Measurements from ENCODE around the gene MCC.

DNA sequence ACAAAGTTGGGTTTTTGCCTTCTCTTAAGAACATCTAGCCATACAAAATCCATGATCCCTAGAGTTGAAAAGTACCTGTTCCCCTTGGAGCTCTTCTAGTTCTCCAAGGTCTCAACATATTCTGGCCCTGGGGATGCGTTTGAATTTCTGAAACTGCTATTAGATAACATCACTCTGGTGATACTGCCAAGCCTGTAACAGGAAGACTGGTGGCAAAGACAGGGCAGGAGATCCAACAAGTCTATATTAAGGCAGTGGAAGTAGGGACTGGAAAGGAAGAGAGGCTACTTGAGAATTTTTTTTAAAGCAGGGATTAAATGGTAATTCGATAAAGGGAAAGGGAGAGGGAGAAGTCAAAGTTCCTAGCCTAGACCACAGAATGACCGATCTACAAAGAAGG lies 264.9 kb downstream of the MCC start:
- TF ChIP-seq ZNF274 (IDR thresholded peaks at IDR 0.05; ENCODE audit: low read depth, low read length) (no peak), YY1 (IDR thresholded peaks at IDR 0.05; ENCODE audit: insufficient read depth, insufficient read length) (no peak), SUZ12 (IDR thresholded peaks at IDR 0.05; ENCODE audit: extremely low read depth, insufficient read depth, insufficient read length) (no peak)
